Measurements from ENCODE around the gene ZNF345.
A peak's percentile ranks its signal among the peaks of the same experiment; 100 is the strongest.

ZNF345 gene

DNA sequence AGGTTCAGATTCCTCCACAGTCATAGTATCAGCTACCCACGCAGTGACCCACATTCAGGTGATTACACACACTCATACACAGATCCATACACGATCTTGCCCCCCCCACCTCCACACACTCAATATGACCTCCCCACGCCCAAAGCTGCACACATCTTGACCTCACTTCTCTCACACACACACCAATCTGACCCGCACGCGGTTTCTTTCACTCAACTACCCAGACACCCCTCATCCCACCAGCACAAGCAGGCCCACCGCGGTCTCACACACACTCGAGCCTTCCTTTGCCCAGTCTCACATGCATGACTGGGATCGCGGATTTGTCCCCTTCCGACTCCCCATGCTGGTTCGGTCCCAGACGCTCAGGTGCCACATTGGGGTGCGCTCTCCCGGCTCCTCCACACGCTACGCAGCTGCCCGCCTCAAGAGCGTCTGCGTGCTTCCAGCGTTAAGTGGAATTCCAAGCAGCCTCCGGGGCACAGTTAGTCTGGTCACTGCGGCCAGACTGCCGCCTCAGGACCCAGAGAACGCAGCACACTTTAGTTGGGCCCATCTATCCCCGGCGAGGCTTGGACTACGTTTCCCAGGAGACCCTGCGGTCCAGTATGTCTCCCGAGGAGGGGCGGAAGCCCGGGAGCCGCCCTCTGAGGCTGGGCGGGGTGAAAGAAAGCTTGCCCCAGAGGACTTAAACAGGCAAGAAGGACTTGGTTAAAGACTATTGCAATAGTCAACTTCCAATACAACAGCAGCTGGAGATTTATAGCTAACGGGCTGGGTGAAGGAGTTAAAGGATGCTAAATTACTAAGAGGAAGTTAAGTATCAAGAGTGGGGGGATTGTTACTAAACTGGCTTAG is 746 bp upstream of the ZNF345 start:
- DNase-seq (ENCODE audit: insufficient read length) (peak; percentile 78), FAIRE-seq (peak; percentile 90)
- peak; percentile 68 for TF ChIP-seq POLR2A (IDR thresholded peaks at IDR 0.05; ENCODE audit: low read depth, low read length)
- 0 out of 2 replicates have a peak, but pooled peaks have one; percentile 32 for TF ChIP-seq TAF1 (IDR thresholded peaks at IDR 0.05; ENCODE audit: borderline replicate concordance, low read depth, low read length)
- TF ChIP-seq POLR2AphosphoS5 (IDR thresholded peaks at IDR 0.05; ENCODE audit: low read depth, low read length): peak; percentile 62; the same call in 1 of the 2 replicates

DNA sequence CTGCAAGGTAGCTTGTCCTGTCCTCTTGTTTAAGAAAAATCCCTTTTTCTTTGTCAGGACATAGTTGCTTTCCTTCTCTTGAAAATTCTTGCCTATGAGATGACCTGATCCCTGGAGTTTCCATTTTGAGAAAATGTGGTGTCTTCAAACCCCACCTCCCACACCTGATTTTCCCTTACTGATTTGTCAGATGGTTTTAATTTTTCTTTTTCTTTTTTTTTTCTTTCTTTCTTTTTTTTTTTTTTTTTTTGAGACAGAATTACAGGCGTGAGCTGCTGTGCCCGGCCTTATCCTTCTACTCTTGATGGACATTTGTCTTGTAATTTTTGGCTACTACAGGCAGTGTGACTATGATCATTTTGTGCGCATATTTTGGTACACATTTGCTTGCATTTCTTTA is 1.2 kb downstream of the ZNF345 start:
- TF ChIP-seq TAF1 (IDR thresholded peaks at IDR 0.05; ENCODE audit: borderline replicate concordance, low read depth, low read length): no peak
- TF ChIP-seq POLR2AphosphoS5 (IDR thresholded peaks at IDR 0.05; ENCODE audit: low read depth, low read length): no peak
- TF ChIP-seq POLR2A (IDR thresholded peaks at IDR 0.05; ENCODE audit: low read depth, low read length): no peak
- DNase-seq (ENCODE audit: insufficient read length) (no peak), FAIRE-seq (no peak)

DNA sequence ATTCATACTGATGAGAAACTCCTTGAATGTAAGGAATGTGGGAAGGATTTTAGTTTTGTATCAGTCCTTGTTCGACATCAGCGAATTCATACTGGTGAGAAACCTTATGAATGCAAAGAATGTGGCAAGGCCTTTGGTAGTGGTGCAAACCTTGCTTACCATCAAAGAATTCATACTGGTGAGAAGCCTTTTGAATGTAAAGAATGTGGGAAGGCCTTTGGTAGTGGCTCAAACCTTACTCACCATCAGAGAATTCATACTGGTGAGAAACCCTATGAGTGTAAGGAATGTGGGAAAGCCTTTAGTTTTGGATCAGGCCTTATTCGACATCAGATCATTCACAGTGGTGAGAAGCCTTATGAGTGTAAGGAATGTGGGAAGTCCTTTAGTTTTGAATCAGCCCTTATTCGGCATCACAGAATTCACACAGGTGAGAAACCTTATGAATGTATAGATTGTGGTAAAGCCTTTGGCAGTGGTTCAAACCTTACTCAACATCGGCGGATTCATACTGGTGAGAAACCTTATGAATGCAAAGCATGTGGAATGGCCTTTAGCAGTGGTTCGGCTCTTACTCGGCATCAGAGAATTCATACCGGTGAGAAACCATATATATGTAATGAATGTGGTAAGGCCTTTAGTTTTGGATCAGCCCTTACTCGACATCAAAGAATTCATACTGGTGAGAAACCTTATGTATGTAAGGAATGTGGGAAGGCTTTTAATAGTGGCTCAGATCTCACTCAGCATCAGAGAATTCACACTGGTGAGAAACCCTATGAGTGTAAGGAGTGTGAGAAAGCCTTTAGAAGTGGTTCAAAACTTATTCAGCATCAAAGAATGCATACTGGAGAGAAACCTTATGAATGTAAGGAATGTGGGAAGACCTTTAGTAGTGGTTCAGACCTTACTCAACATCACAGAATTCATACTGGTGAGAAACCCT is 26.6 kb downstream of the ZNF345 start:
- DNase-seq (ENCODE audit: insufficient read length): no peak
- FAIRE-seq: no peak
- TF ChIP-seq POLR2AphosphoS5 (IDR thresholded peaks at IDR 0.05; ENCODE audit: low read depth, low read length) (no peak), TAF1 (IDR thresholded peaks at IDR 0.05; ENCODE audit: borderline replicate concordance, low read depth, low read length) (no peak), POLR2A (IDR thresholded peaks at IDR 0.05; ENCODE audit: low read depth, low read length) (no peak)

DNA sequence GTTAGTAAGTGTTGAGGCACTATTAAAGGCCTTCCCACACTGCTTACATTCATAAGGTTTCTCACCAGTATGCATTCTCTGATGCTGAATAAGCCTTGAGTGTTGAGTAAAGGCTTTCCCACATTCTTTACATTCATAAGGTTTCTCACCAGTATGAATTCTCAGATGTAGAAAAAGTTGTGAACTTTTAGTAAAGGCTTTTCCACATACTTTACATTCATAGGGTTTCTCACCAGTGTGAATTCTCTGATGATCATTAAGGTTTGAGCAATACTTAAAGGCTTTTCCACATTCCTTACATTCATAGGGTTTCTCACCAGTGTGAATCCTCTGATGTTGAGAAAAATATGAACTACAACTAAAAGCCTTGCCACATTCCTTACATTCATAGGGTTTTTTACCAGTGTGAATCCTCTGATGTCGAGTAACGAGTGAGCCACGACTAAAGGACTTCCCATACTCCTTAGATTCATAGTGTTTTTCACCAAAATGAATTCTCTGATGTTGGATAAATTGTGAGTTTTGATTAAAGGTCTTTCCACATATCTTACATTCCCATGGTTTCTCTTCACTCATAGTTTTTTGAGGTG is 41.2 kb downstream of the ZNF345 start:
- DNase-seq (ENCODE audit: insufficient read length) (no peak), FAIRE-seq (no peak)
- TF ChIP-seq TAF1 (IDR thresholded peaks at IDR 0.05; ENCODE audit: borderline replicate concordance, low read depth, low read length) (no peak), POLR2AphosphoS5 (IDR thresholded peaks at IDR 0.05; ENCODE audit: low read depth, low read length) (no peak), POLR2A (IDR thresholded peaks at IDR 0.05; ENCODE audit: low read depth, low read length) (no peak)

DNA sequence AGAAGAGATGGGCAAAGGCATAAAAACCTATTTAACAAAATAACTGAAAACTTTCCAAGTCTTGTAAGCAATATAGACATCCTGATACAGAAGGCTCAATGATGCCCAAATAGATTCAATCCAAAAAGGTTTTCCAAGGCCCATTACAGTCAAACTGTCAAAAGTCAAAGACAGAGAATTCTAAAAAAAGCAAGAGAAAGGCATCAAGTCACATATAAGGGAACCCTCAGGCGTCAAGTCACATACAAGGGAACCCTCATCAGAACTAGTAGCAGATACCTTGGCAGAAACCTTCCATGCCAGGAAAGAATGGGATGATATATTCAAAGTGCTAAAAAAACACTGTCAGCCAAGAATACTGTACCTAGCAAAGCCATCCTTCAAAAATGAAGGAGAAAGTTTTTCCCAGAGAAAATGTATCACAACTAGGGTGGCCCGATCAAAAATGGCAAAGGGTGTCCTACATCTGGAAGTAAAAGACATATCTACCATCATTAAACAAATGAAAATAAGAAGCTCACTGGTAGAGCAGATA is 44.2 kb downstream of the ZNF345 start:
- TF ChIP-seq POLR2AphosphoS5 (IDR thresholded peaks at IDR 0.05; ENCODE audit: low read depth, low read length): no peak
- no peak for TF ChIP-seq POLR2A (IDR thresholded peaks at IDR 0.05; ENCODE audit: low read depth, low read length)
- TF ChIP-seq TAF1 (IDR thresholded peaks at IDR 0.05; ENCODE audit: borderline replicate concordance, low read depth, low read length): no peak
- no peak for FAIRE-seq
- no peak for DNase-seq (ENCODE audit: insufficient read length)

DNA sequence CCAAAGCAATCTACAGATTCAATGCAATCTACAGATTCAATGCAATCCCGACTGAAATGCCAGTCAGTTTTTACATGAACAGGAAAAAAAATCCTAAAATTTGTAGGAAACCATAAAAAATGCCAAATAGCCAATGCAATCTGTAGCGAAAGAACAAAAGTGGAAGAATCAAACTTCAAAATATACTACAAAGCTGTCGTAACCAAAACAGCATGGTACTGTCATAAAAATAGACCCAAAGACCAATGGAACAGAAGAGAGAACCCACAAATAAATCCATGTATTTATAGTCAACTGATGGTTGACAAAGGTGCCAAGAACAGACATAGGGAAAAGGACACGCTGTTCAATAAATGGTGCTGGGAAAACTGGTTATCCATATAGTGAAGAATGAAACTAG is 47.7 kb downstream of the ZNF345 start:
- FAIRE-seq (no peak), DNase-seq (ENCODE audit: insufficient read length) (no peak)
- TF ChIP-seq POLR2AphosphoS5 (IDR thresholded peaks at IDR 0.05; ENCODE audit: low read depth, low read length) (no peak), TAF1 (IDR thresholded peaks at IDR 0.05; ENCODE audit: borderline replicate concordance, low read depth, low read length) (no peak), POLR2A (IDR thresholded peaks at IDR 0.05; ENCODE audit: low read depth, low read length) (no peak)

DNA sequence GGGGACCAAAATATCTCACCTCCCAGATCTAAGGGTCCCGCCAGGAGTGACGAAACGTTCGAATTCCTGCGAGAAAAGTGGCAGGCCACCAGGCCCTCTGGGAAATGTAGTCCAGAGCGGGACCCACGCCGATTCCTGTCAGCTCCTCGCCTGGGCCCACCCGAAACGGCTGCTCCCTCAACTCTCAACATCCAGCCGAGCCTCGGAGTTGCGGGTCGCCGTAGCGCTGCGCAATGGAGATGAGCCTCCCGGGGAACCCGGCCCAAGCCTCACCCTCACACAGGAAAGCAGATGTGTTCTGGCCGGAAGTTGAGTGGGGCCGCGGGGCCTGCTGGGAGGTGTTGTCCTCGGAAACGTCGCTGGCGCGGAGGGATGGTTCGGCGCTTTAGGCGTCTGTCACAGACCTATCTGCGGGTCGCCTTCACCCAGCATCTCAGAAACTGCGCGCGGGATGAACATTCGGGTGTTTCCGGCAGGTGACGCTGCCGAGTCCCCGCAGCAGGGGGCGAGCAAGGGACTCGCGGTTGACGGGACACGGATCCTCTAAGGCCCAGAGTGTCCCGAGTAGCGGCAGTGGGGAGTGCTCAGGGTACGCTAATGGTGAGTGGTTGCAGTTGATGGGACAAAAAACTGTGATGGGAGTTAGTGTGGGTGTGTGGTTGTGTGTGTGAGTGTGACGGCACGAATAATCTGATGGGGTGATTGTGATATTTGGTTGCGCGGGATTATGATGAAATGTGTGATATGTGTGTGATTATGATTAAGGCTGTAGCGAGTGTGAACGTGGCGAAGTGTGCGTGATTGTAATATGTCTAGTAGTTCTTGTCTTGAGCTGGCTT is 65.5 kb downstream of the ZNF345 start, which contains the start of the genes ZNF568 and ZNF829:
TSS of gene ZNF568 (plus strand) at position 341 of the 839 bp plus-strand sequence. CDS start 6,439 bp downstream, outside the sequence.
TSS of gene ZNF829 (minus strand) at position 300 of the 839 bp plus-strand sequence. CDS start 1,124 bp downstream, outside the sequence.
- peak; percentile 37 for DNase-seq (ENCODE audit: insufficient read length)
- TF ChIP-seq POLR2A (IDR thresholded peaks at IDR 0.05; ENCODE audit: low read depth, low read length) (0 out of 2 replicates have a peak, but pooled peaks have one; percentile 49), POLR2AphosphoS5 (IDR thresholded peaks at IDR 0.05; ENCODE audit: low read depth, low read length) (no peak), TAF1 (IDR thresholded peaks at IDR 0.05; ENCODE audit: borderline replicate concordance, low read depth, low read length) (no peak)
- peak; percentile 51 for FAIRE-seq

DNA sequence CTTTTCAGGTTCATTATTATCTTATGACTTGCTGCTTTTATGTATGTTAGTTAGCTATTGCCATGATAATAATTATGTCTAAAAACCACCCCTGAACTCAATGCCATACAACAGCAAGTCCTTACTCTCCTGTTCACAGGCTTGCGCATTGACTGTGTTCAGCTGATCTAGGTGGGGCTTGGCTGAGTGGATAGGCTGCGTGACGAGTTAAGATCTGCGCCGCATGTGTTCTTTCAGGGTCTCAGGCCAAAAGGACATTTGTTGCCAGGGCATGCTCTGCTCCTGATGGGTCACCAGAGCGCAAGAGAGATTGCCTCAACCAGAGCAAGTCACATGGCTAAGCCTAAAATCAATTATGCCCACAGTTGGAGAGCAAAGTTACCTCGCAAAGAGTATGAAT is 66.3 kb downstream of the ZNF345 start:
- DNase-seq (ENCODE audit: insufficient read length) (no peak), FAIRE-seq (no peak)
- TF ChIP-seq POLR2A (IDR thresholded peaks at IDR 0.05; ENCODE audit: low read depth, low read length): no peak
- no peak for TF ChIP-seq POLR2AphosphoS5 (IDR thresholded peaks at IDR 0.05; ENCODE audit: low read depth, low read length)
- TF ChIP-seq TAF1 (IDR thresholded peaks at IDR 0.05; ENCODE audit: borderline replicate concordance, low read depth, low read length): no peak

DNA sequence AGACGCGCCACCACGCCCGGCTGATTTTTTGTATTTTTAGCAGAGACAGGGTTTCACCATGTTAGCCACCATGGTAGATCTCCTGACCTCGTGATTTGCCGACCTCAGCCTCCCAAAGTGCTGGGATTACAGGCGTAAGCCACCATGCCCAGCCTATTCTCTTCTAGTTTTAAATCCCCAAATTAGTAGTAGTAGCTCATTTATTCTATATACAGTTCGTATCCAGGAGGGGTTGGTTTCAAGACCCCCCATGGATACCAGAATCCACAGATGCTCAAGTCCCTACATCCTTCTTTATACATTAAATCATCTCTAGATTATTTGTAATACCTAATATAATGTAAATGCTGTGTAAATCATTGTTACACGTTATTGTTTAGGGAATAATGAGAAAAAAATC is 67.4 kb downstream of the ZNF345 start:
- no peak for FAIRE-seq
- TF ChIP-seq POLR2AphosphoS5 (IDR thresholded peaks at IDR 0.05; ENCODE audit: low read depth, low read length) (no peak), TAF1 (IDR thresholded peaks at IDR 0.05; ENCODE audit: borderline replicate concordance, low read depth, low read length) (no peak), POLR2A (IDR thresholded peaks at IDR 0.05; ENCODE audit: low read depth, low read length) (no peak)
- DNase-seq (ENCODE audit: insufficient read length): no peak

Measured in GM12892 (cell line).